Measurements from ENCODE around the gene GPBP1.

Gene GPBP1

GRCh38 chr5:57313716-57314115 lies 139.9 kb downstream of the GPBP1 start:
- DNase-seq (ENCODE audit: low read depth, low spot score) = no peak
- H3K27ac ChIP-seq = no peak overlapping the region

Data from epithelial cell of prostate (primary cell).